ENCODE data around the gene SDR42E2.

Gene SDR42E2

GRCh38 chr16:22163806-22164205 lies 1.5 kb downstream of the SDR42E2 start:
- ChIA-PET CTCF (no interaction called here), POLR2A (no interaction called here)
- Histone ChIP-seq H3K4me3 (ENCODE audit: low read depth, low read length) (no peak overlapping the region), H3K36me3 (ENCODE audit: control insufficient read depth in 2 of 2, insufficient read depth in 1 of 2, low read length in 2 of 2) (no peaks in the 10 kb centered on the region), H3K27ac (ENCODE audit: extremely low read depth, low read depth, low read length) (no peak overlapping the region), H3K9me3 (ENCODE audit: control insufficient read depth, insufficient read depth, low read depth, low read length) (no peaks in the 10 kb centered on the region), H3K4me1 (ENCODE audit: control insufficient read depth, insufficient read depth, low read length) (no peaks in the 10 kb centered on the region)
- no peak for TF ChIP-seq ZNF654 (tag by site-specific recombination; IDR thresholded peaks at IDR 0.05; ENCODE audit: low read depth)
- no peak for TF ChIP-seq ZNF529 (tag by site-specific recombination; IDR thresholded peaks at IDR 0.05; ENCODE audit: insufficient replicate concordance)
- TF ChIP-seq SP7 (tag by site-specific recombination; IDR thresholded peaks at IDR 0.05): no peak
- no peak for TF ChIP-seq ZNF37A (tag by site-specific recombination; IDR thresholded peaks at IDR 0.05)
- no peak for TF ChIP-seq ZNF2 (tag by site-specific recombination; IDR thresholded peaks at IDR 0.05)
- no peak for TF ChIP-seq ZFP3 (tag by site-specific recombination; IDR thresholded peaks at IDR 0.05; ENCODE audit: low read depth)
- TF ChIP-seq ZNF513 (tag by site-specific recombination; IDR thresholded peaks at IDR 0.05): no peak
- no peak for TF ChIP-seq SALL2 (tag by site-specific recombination; IDR thresholded peaks at IDR 0.05; ENCODE audit: borderline replicate concordance)
- no peak for TF ChIP-seq SCRT2 (tag by site-specific recombination; IDR thresholded peaks at IDR 0.05)
- no peak for TF ChIP-seq ZNF624 (tag by site-specific recombination; IDR thresholded peaks at IDR 0.05)
- no peak for TF ChIP-seq ZXDB (tag by site-specific recombination; IDR thresholded peaks at IDR 0.05)
- TF ChIP-seq EGR2 (tag by site-specific recombination; IDR thresholded peaks at IDR 0.05; ENCODE audit: low read depth): no peak
- no peak for TF ChIP-seq ZNF121 (tag by site-specific recombination; IDR thresholded peaks at IDR 0.05)
- no peak for TF ChIP-seq PBX3 (CRISPR knock-in tag; IDR thresholded peaks at IDR 0.05)
- TF ChIP-seq ZNF561 (tag by site-specific recombination; IDR thresholded peaks at IDR 0.05; ENCODE audit: borderline replicate concordance): no peak
- TF ChIP-seq ZNF26 (tag by site-specific recombination; IDR thresholded peaks at IDR 0.05): no peak
- no peak for TF ChIP-seq ZNF580 (tag by site-specific recombination; IDR thresholded peaks at IDR 0.05)
- no peak for TF ChIP-seq ZNF341 (tag by site-specific recombination; IDR thresholded peaks at IDR 0.05; ENCODE audit: low read depth)
- no peak for TF ChIP-seq ZBTB20 (tag by site-specific recombination; IDR thresholded peaks at IDR 0.05)
- no peak for TF ChIP-seq ZNF658 (tag by site-specific recombination; IDR thresholded peaks at IDR 0.05)

GRCh38 chr16:22164482-22164881 lies 2.2 kb downstream of the SDR42E2 start:
- TF ChIP-seq PRDM1 (tag by site-specific recombination; IDR thresholded peaks at IDR 0.05): no peak
- ChIA-PET POLR2A (no interaction called here), CTCF (no interaction called here)
- H3K4me3 ChIP-seq (ENCODE audit: low read depth, low read length): no peak overlapping the region
- no peak overlapping the region for H3K27ac ChIP-seq (ENCODE audit: extremely low read depth, low read depth, low read length)
- no peaks in the 10 kb centered on the region for H3K9me3 ChIP-seq (ENCODE audit: control insufficient read depth, insufficient read depth, low read depth, low read length)
- no peaks in the 10 kb centered on the region for H3K4me1 ChIP-seq (ENCODE audit: control insufficient read depth, insufficient read depth, low read length)
- H3K36me3 ChIP-seq (ENCODE audit: control insufficient read depth in 2 of 2, insufficient read depth in 1 of 2, low read length in 2 of 2): no peaks in the 10 kb centered on the region

Data from HEK293 (cell line).